ENCODE data around the gene TMA7. TPM values are rescaled to one million over a fixed set of nuclear protein-coding genes. Genes with fewer than 3 reads are reported as not detected.

TMA7 gene
- polyA plus RNA-seq, 2 of the 4 experiments (the other 2 are of a cell fraction), result 303 to 417 TPM

GRCh38 chr3:48404440-48405342, 35.4 kb upstream of the TMA7 start:
- ATAC-seq (no peak), FAIRE-seq (no peak)
- CTCF ChIA-PET, result interaction anchor here (0.9 to 31.5 kb wide), 3 partner anchors 19 to 135 kb away, joined by 4 to 488 read pairs (median 4); partner anchors contain the start of gene PLXNB1

DNA sequence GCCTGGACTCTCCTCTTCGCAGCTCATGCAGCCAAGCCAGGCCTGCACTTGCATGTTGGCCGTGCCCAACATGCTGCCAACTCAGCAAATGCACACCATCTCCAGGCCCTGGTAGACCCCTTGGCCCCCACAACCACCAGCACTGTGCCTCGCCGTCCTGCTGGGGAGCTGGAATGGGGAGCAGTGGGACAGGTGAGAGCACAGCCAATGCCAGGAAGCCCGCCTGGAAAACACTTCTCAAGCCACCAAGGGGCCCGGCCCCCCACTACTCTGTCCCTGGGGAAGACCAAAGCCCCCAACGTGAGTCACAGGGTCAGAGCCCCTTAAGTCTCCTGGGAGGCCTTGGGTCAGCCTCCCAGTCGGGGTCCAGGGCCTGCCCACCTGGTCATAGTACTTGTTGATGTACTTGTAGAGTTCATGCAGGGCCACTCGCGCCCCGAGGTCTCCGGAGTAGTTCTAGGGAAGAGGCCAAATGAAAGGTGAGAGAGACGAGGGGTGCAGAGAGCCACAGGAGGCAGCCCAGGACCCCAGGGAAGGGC, 34.6 kb upstream of the TMA7 start:
- H3K4me3 ChIP-seq, result no peak overlapping the region

More at GRCh38 chr3:48404440-48405342, 35.4 kb upstream of the TMA7 start:
- 78% methylated on average over 8 of the region's 21 CpGs for WGBS (ENCODE audit: missing lambda C conversion rate)
- no peak for DNase-seq (ENCODE audit: low read depth in 1 of 2, low spot score in 1 of 2)
- POLR2A ChIA-PET, result no interaction called here
- no peak overlapping the region for H3K4me2 ChIP-seq
- H3K4me1 ChIP-seq, result peaks cover 10% of the 10 kb centered on the region
- TF ChIP-seq, protein P1, sequence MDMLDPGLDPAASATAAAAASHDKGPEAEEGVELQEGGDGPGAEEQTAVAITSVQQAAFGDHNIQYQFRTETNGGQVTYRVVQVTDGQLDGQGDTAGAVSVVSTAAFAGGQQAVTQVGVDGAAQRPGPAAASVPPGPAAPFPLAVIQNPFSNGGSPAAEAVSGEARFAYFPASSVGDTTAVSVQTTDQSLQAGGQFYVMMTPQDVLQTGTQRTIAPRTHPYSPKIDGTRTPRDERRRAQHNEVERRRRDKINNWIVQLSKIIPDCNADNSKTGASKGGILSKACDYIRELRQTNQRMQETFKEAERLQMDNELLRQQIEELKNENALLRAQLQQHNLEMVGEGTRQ (IDR thresholded peaks at IDR 0.05), result no peak
- no peak for TF ChIP-seq SMC3 (IDR thresholded peaks at IDR 0.05)
- no peak for TF ChIP-seq BCL3 (IDR thresholded peaks at IDR 0.05)
- TF ChIP-seq, protein P2, sequence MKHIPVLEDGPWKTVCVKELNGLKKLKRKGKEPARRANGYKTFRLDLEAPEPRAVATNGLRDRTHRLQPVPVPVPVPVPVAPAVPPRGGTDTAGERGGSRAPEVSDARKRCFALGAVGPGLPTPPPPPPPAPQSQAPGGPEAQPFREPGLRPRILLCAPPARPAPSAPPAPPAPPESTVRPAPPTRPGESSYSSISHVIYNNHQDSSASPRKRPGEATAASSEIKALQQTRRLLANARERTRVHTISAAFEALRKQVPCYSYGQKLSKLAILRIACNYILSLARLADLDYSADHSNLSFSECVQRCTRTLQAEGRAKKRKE (CRISPR knock-in tag; IDR thresholded peaks at IDR 0.05; ENCODE audit: low read depth), result no peak
- TF ChIP-seq JUN (IDR thresholded peaks at IDR 0.05), result no peak
- no peak for TF ChIP-seq REST (IDR thresholded peaks at IDR 0.05)
- H3K27ac ChIP-seq, result no peak overlapping the region
- H3K4me3 ChIP-seq, result no peak overlapping the region
- no peaks in the 10 kb centered on the region for H3K9me3 ChIP-seq

More for the DNA sequence above, 34.6 kb upstream of the TMA7 start:
- Histone ChIP-seq H3K9me3 (no peaks in the 10 kb centered on the region), H3K4me1 (peaks cover 10% of the 10 kb centered on the region), H3K4me2 (no peak overlapping the region), H3K27ac (no peak overlapping the region)
- whole genome bisulfite sequencing (ENCODE audit: missing lambda C conversion rate), result 82% methylated on average over 10 of the region's 13 CpGs
- no peak for FAIRE-seq
- DNase-seq (ENCODE audit: low read depth in 1 of 2, low spot score in 1 of 2), result no peak
- TF ChIP-seq BCL3 (IDR thresholded peaks at IDR 0.05) (no peak), EHMT2 (IDR thresholded peaks at IDR 0.05; ENCODE audit: low read depth) (no peak), PHF8 (IDR thresholded peaks at IDR 0.05; ENCODE audit: borderline replicate concordance, low read depth) (no peak), REST (IDR thresholded peaks at IDR 0.05) (no peak), FOSL2 (IDR thresholded peaks at IDR 0.05) (no peak), FOSL2 (CRISPR knock-in tag; IDR thresholded peaks at IDR 0.05) (no peak), EHF (CRISPR knock-in tag; IDR thresholded peaks at IDR 0.05) (no peak)
- no peak for ATAC-seq
- CTCF ChIA-PET, result interaction anchor here (0.9 to 31.5 kb wide), 3 partner anchors 18 to 136 kb away, joined by 4 to 488 read pairs (median 4); partner anchors contain the start of gene PLXNB1
- POLR2A ChIA-PET, result no interaction called here
